Measurements from ENCODE around the gene CYP26A1.

CYP26A1 gene

DNA sequence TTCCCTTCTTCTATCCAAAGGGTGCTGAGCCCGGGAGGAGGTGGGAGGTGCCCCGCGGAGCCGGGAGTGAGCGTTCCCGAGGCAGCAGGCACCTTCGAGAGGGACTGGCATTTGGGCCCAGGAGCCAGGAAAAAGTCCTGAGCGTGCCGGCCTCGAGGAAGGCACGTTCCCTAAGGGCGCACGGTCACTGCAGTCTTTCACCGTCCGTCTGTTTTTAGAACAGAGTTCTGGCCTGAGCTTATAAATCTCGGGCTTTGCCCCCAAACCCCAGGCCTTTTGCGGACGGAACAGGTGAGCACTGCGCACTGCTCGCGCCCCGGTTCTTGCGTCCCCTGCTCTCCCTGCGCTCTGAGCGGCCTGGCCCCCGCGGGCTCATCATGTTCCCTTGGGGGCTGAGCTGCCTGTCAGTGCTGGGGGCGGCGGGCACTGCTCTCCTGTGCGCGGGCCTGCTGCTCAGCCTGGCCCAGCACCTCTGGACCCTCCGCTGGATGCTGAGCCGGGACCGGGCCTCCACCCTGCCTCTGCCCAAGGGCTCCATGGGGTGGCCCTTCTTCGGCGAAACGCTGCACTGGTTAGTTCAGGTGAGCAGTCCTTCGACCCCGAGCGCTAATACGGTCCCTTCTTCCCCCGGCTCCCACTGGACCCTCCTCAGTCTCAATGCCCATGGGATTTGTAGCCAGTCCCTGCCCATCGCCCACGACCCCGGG lies 12.7 kb upstream of the CYP26A1 start:
- peak overlapping the region; percentile 54 for H3K4me3 Mint-ChIP-seq
- no peak for DNase-seq (ENCODE audit: low spot score in 2 of 2)
- H3K4me1 Mint-ChIP-seq: peaks cover 12% of the 10 kb centered on the region
- H3K27me3 Mint-ChIP-seq: peaks cover 15% of the 10 kb centered on the region
- H3K27ac Mint-ChIP-seq (ENCODE audit: low read depth): no peak overlapping the region
- H3K9me3 Mint-ChIP-seq: no peaks in the 10 kb centered on the region
- ATAC-seq (replicated peaks; ENCODE audit: extremely low read depth, poor library complexity, severe bottlenecking): no peak
- peaks cover 8% of the 10 kb centered on the region for H3K36me3 Mint-ChIP-seq (ENCODE audit: insufficient read depth)

DNA sequence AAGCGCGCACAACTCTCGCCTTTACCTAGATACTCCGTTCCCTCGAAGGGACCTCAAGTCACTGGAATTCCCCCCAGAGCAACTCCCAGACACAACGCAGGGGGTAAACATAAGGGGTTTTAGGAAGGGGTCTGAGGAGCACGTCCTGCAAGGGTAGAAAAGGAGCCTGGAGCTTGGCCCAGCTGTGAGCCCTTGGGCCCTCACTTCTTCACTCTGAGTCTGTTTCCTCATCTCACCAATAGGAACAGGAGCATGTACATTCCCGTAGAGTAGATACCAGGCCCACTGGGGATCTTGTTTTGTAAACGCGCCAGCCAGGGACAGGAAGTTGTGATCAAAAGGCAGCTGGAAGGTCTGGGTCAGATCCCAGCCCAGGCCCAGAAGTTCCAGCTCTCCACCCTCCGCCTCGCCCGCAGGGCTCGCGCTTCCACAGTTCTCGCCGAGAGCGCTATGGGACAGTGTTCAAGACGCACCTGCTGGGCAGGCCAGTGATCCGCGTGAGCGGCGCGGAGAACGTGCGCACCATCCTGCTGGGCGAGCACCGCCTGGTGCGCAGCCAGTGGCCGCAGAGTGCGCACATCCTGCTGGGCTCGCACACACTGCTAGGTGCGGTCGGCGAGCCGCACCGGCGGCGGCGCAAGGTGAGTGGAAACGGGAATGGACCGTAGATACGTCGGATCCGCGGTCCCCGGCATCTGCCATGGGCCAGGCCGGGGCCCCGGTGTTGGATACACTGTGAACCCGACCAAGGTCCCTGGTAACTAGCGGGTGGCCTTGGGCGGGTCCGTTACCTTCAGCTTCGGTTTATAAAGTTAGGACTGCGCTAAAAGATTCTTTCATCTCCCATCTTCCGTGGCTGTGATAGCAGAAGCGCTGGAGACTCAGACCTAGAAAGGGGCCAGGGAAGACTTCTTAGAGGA lies 11.8 kb upstream of the CYP26A1 start:
- no peak overlapping the region for H3K27ac Mint-ChIP-seq (ENCODE audit: low read depth)
- peak; percentile 26 for ATAC-seq (replicated peaks; ENCODE audit: extremely low read depth, poor library complexity, severe bottlenecking)
- H3K4me1 Mint-ChIP-seq: peaks cover 12% of the 10 kb centered on the region
- peak overlapping the region; percentile 54 for H3K4me3 Mint-ChIP-seq
- peaks cover 8% of the 10 kb centered on the region for H3K36me3 Mint-ChIP-seq (ENCODE audit: insufficient read depth)
- H3K9me3 Mint-ChIP-seq: no peaks in the 10 kb centered on the region
- peaks cover 20% of the 10 kb centered on the region for H3K27me3 Mint-ChIP-seq
- no peak for DNase-seq (ENCODE audit: low spot score in 2 of 2)

DNA sequence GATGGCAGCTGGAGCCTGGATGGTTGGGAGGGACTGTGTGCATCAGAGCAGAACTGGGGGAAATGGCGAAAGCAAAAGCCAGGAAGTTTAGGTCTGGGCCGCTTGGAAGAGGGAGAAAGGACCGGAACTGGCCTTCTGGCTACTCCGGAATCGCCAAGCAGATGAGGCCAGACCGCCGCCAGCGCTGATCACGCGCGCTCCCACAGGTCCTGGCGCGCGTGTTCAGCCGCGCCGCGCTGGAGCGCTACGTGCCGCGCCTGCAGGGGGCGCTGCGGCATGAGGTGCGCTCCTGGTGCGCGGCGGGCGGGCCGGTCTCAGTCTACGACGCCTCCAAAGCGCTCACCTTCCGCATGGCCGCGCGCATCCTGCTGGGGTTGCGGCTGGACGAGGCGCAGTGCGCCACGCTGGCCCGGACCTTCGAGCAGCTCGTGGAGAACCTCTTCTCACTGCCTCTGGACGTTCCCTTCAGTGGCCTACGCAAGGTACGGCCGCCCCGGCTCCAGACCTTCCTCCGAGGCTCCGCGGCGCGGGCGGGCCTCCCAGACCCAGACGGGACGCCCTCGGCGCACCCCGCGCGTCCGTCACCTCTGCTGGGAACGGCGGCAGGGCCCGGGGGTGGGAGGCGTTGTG lies 11.1 kb upstream of the CYP26A1 start:
- H3K9me3 Mint-ChIP-seq: no peaks in the 10 kb centered on the region
- H3K27ac Mint-ChIP-seq (ENCODE audit: low read depth): no peak overlapping the region
- peak overlapping the region; percentile 54 for H3K4me3 Mint-ChIP-seq
- ATAC-seq (replicated peaks; ENCODE audit: extremely low read depth, poor library complexity, severe bottlenecking) (peak; percentile 53), DNase-seq (ENCODE audit: low spot score in 2 of 2) (no peak)
- peaks cover 12% of the 10 kb centered on the region for H3K4me1 Mint-ChIP-seq
- peaks cover 8% of the 10 kb centered on the region for H3K36me3 Mint-ChIP-seq (ENCODE audit: insufficient read depth)
- peaks cover 28% of the 10 kb centered on the region for H3K27me3 Mint-ChIP-seq

DNA sequence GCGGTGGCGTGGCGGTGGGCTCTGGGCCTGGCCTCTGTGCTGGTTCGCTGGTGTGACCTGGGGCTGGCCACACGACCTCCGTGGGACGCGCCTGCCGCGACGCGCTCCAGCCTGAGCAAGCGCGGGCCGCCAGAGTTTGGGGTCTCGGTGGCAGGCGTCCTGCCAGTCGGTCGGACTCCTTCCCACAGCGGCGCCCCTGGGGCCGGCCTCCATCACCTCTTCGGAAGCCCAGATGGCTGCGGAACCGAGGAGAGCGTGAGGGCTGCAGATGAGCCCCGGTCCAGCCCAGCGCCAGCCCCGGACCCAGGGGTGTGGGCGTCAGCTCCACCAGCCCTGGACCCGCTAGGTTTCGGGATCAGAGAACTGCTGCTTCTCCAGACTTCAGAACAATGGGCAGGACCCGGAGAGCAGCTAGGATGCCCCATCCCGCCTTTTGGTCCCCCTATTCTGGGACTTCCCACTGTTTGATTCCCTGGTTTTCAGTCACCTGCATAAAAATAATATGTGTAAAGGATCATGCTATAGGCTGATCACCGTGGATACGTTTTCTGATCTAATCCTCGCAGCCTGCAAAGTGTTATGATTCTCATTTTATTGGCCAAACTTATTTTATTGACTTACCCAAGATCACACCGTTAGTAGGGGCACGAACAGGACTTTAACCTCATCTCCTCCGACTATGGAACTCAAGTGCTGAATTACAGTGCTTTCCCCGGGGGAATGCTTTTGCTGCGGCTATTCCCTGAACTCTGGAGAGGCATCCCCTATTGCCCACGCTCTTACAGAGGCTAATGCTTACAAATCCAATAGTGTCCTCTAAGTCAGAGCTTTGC lies 10.3 kb upstream of the CYP26A1 start:
- no peaks in the 10 kb centered on the region for H3K9me3 Mint-ChIP-seq
- peaks cover 35% of the 10 kb centered on the region for H3K27me3 Mint-ChIP-seq
- H3K4me3 Mint-ChIP-seq: no peak overlapping the region
- ATAC-seq (replicated peaks; ENCODE audit: extremely low read depth, poor library complexity, severe bottlenecking) (no peak), DNase-seq (ENCODE audit: low spot score in 2 of 2) (no peak)
- H3K27ac Mint-ChIP-seq (ENCODE audit: low read depth): no peak overlapping the region
- peaks cover 12% of the 10 kb centered on the region for H3K4me1 Mint-ChIP-seq
- H3K36me3 Mint-ChIP-seq (ENCODE audit: insufficient read depth): peaks cover 4% of the 10 kb centered on the region

DNA sequence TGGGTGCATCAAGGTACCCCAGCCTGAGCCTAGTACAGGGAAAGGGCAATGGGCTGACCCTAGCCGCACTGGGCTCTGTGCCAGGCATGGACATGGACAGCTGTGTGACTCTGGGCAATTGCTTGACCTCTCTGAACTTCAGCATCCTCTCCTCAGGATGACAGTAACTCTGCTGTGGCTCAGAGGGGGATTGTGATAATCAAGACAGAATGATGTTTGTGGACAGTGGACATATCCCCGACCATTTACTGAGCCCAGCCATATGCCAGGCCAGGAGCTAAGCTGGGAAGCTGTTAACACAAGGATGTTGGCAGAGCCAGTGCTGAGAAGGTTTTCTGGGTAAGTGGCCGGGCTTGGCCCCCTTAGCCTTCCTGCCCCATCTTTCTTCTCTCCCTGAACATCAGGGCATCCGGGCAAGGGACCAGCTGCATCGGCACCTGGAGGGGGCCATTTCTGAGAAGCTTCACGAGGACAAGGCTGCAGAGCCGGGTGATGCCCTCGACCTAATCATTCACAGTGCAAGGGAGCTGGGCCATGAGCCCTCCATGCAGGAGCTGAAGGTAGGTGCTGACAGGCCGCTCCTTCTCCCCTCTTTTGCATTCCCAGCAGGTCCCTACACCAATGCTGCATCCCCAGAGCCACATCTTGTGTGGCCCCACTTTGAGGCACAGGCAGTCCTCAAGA lies 9.6 kb upstream of the CYP26A1 start:
- Mint-ChIP-seq H3K4me3 (no peak overlapping the region), H3K27ac (ENCODE audit: low read depth) (no peak overlapping the region), H3K36me3 (ENCODE audit: insufficient read depth) (peaks cover 4% of the 10 kb centered on the region), H3K4me1 (peaks cover 18% of the 10 kb centered on the region), H3K9me3 (no peaks in the 10 kb centered on the region), H3K27me3 (peaks cover 43% of the 10 kb centered on the region)
- ATAC-seq (replicated peaks; ENCODE audit: extremely low read depth, poor library complexity, severe bottlenecking) (no peak), DNase-seq (ENCODE audit: low spot score in 2 of 2) (no peak)

DNA sequence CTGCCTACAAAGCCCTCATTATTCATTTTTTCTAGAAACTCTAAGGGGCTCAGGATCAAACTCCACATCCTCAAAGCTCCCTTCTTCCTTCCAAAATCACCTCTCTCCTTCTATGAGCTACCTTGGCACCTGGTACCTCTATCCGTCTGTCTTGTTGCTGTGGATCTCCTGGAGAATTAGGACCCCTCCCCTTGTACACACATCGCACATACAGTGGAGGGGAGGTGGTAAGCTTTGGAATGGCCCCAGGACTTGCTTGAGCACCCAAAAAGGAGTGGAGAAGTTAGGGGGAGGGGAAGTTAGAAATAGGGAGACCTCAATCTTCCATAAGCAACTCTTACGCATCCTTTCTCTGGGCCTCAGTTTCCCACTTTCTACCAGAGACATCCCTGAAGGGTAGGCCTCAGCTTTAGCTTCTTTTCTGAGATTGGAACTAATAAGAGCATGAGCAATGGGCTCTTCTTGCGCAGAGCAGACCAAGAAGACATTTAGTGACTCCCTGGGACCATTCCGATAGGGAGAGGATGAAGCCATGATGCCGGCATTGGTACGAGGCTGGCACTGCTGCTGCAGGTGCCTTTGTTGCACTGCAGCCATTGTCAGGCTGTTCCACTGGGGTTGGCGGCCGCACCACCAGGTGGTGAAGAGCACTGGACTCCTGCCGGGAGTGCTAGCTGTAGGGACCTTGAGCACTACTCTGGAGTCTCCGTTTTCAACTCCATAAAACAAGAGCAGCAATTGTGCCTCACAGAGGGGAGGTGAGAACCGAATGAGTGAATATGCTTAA lies 8.6 kb upstream of the CYP26A1 start:
- peaks cover 4% of the 10 kb centered on the region for H3K36me3 Mint-ChIP-seq (ENCODE audit: insufficient read depth)
- no peak overlapping the region for H3K4me3 Mint-ChIP-seq
- no peak for ATAC-seq (replicated peaks; ENCODE audit: extremely low read depth, poor library complexity, severe bottlenecking)
- no peak overlapping the region for H3K27ac Mint-ChIP-seq (ENCODE audit: low read depth)
- H3K4me1 Mint-ChIP-seq: peaks cover 18% of the 10 kb centered on the region
- no peak for DNase-seq (ENCODE audit: low spot score in 2 of 2)
- H3K9me3 Mint-ChIP-seq: no peaks in the 10 kb centered on the region
- H3K27me3 Mint-ChIP-seq: peaks cover 52% of the 10 kb centered on the region

DNA sequence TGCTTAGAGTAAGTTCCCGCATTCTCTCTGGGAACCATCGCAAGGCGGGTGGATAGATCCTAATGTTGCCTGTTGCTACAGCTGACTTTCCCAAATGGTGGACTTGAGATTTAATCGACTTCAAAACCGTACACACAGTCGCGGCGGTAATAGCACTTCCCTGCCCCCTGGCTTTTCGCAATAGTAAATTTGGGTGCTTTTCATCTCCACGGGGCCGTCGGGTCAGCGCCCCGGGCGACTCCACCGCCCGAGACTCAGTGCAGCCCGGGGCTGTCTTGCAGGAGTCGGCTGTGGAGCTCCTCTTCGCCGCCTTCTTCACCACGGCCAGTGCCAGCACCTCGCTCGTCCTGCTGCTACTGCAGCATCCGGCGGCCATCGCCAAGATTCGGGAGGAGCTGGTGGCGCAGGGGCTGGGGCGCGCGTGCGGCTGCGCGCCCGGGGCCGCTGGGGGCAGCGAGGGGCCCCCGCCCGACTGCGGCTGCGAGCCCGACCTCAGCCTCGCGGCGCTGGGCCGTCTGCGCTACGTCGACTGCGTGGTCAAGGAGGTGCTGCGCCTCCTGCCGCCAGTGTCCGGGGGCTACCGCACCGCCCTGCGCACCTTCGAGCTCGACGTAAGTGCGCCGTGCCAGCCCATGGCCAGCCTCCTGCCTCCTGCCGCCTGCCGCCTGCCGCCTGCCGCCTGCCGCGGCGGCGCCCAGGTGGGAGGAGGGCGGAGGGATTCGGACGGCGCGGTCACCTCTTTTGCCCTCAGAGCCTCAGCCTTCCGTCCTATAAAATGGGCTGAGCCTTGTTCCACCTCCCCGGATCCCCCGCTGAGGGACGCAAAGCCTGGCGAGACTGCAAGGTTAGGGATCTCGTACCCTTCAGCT lies 7.8 kb upstream of the CYP26A1 start:
- Mint-ChIP-seq H3K9me3 (no peaks in the 10 kb centered on the region), H3K36me3 (ENCODE audit: insufficient read depth) (peaks cover 6% of the 10 kb centered on the region), H3K27ac (ENCODE audit: low read depth) (no peak overlapping the region), H3K4me3 (no peak overlapping the region), H3K27me3 (peaks cover 61% of the 10 kb centered on the region), H3K4me1 (peaks cover 18% of the 10 kb centered on the region)
- ATAC-seq (replicated peaks; ENCODE audit: extremely low read depth, poor library complexity, severe bottlenecking): no peak
- no peak for DNase-seq (ENCODE audit: low spot score in 2 of 2)

DNA sequence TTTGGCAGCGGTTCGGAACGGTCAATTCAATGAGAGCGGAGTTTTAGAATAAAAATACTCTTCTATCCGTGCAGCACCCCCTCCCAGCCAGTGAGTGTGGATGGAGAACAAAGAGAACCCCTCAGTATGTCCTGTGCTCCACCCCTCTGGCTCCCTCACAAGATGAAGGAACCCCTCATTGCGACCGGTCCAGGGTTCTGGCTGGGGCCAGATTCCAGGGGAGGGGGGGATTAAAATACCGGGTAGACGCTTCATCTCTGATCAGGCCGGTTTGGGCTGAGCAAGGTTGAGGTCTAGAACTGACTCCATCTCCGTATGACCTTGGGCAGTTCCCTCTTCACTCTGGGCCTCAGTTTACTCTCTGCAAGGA lies 7.2 kb upstream of the CYP26A1 start:
- peaks cover 4% of the 10 kb centered on the region for H3K36me3 Mint-ChIP-seq (ENCODE audit: insufficient read depth)
- no peak overlapping the region for H3K4me3 Mint-ChIP-seq
- H3K27me3 Mint-ChIP-seq: peaks cover 67% of the 10 kb centered on the region
- peaks cover 16% of the 10 kb centered on the region for H3K4me1 Mint-ChIP-seq
- DNase-seq (ENCODE audit: low spot score in 2 of 2) (no peak), ATAC-seq (replicated peaks; ENCODE audit: extremely low read depth, poor library complexity, severe bottlenecking) (no peak)
- H3K9me3 Mint-ChIP-seq: no peaks in the 10 kb centered on the region
- H3K27ac Mint-ChIP-seq (ENCODE audit: low read depth): no peak overlapping the region

DNA sequence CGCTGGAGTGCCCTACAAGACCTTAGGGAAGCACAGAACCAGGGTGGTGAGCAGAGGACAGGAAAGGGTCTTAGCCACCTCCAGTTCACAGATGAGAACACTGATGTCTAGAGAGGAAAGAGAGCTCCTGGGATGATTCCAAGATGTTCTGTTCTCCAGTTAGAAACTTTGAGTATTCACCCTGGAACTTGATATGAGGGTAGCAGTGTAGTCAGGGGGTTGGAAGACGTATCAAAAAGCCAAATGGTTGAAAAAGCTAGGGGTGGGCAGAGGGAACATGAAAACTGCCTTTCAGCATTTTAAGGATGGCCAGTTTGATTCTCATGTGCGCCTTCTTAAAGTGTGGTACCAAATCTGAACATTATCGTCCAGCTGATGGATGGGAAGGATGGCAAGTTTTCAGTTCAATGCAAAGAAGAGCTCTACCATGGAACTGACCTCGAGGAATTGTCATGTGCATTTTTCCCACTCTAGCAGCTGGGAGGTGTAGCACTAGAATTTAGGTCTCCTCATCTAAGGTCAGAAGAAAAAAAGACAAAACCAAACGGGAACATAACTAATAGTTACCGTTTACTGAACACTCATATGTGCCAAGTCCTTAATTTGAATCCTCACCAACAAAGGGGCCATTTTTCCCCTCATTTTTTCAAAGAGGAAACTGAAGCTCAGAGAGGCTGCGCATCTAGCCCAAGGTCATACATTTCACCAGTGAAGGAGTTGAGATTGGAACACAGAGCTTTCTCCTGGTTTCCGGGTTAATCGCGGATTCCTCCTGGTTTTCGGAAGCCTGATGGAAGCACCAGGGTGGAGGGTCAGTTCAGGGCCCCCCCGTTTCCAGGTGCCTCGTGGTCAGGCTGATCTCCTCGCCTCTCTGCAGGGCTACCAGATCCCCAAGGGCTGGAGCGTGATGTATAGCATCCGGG lies 6.0 kb upstream of the CYP26A1 start:
- Mint-ChIP-seq H3K4me3 (no peak overlapping the region), H3K27me3 (peaks cover 79% of the 10 kb centered on the region), H3K27ac (ENCODE audit: low read depth) (no peak overlapping the region), H3K4me1 (peaks cover 6% of the 10 kb centered on the region), H3K36me3 (ENCODE audit: insufficient read depth) (peaks cover 4% of the 10 kb centered on the region), H3K9me3 (no peaks in the 10 kb centered on the region)
- ATAC-seq (replicated peaks; ENCODE audit: extremely low read depth, poor library complexity, severe bottlenecking) (no peak), DNase-seq (ENCODE audit: low spot score in 2 of 2) (no peak)
